Activated T-cell treated with anti-CD3 and anti-CD28 coated beads for 24 hours (primary cell): ENCODE measurements around the gene TAF11L8.
"Not testable (repeated sequence)": the region's sequence is repeated elsewhere in the genome, so short reads cannot be mapped to it uniquely, and the experiment has no call there.

ENCODE experiments used
- DNase-seq: peaks from one replicate; pipeline ENCODE4 v3.0.0-alpha.2; 2020; ENCODE audit warnings: low read depth

Gene TAF11L8

DNA sequence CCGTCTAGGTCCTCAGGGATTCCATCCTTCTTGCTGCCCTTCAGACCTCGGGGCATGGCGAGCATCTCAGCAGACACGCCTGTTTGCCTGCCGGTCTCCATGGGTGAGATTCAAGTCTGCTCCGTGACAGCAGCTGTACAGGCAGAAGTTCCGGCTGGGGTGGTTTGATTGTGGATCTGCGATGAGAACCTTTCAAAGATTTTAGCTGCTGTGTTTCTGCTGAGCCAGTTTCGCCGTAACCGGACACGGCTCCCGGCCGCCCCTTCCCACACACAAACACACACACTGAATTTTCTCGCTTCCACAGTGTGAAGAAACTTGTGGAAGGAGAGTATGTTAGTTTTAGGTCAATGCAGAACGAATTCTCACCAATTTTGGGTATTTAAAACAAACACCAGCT is at the start of gene TAF11L8:
Gene TAF11L8, minus strand, starts transcription at position 101 of the 400 bp plus-strand sequence.
- not testable (repeated sequence) for DNase-seq

DNA sequence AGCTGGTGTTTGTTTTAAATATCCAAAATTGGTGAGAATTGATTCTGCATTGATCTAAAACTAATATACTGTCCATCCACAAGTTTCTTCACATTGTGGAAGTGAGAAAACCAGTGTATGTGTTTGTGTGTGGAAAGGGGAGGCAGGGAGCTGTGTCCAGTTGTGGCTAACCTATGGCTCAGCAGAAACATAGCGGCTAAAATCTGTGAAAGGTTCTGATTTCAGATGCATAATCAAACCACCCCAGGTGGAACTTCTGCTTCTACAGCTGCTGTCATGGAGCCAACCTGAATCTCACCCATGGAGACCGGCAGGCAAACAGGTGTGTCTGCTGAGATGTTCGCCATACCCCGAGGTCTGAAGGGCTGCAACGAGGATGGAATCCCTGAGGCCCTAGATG is 43.4 kb upstream of the TAF11L8 start, which contains the start of gene TAF11L14:
Gene TAF11L14, plus strand, starts transcription at position 301 of the 400 bp plus-strand sequence.
- no peak for DNase-seq

DNA sequence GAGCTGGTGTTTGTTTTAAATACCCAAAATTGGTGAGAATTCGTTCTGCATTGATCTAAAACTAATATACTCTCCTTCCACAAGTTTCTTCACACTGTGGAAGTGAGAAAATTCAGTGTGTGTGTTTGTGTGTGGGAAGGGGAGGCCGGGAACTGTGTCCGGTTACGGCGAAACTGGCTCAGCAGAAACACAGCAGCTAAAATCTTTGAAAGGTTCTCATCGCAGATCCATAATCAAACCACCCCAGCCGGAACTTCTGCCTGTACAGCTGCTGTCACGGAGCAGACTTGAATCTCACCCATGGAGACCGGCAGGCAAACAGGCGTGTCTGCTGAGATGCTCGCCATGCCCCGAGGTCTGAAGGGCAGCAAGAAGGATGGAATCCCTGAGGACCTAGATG is 41.0 kb upstream of the TAF11L8 start, which contains the start of gene TAF11L13:
Gene TAF11L13, plus strand, starts transcription at position 301 of the 400 bp plus-strand sequence.
- DNase-seq = not testable (repeated sequence)

DNA sequence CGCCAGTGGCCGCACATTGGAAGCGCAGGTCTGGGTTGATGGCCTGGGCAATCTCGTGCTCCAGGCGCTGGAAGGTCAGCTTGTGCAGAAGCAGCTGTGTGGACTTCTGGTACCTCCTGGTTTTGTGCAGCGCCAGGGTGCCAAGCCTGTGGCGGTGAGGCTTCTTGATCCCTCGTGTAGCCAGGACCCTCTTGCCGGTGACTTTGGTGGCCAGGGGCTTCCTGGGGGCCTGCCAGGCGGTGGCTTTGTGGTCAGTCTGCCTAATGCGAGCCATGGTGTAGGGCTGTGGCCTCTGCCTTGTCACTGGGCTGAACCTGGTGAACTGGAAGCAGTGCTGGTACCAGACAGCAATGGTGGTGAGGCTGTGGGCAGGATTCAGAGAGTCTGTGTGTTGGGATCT is 34.9 kb upstream of the TAF11L8 start:
- DNase-seq = no peak

DNA sequence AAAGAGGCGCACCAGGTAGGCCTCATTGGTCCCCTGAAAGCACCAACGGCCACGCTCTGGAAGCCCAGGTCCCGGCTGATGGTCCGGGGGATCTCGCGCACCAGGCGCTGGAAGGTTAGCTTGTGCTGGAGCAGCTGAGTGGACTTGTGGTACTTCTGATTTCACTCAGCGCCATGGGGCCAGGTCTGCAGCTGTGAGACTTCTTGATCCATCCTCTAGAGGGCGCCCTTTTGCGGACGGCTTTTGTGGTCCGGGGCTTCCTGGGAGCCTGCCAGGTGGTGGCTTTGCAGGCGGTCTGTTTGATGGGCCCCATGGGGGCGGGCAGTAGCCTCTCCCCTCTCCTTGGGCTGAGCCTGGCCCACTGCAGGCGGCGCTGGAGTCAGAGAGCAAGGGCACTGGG is 29.9 kb upstream of the TAF11L8 start:
- DNase-seq = no peak

DNA sequence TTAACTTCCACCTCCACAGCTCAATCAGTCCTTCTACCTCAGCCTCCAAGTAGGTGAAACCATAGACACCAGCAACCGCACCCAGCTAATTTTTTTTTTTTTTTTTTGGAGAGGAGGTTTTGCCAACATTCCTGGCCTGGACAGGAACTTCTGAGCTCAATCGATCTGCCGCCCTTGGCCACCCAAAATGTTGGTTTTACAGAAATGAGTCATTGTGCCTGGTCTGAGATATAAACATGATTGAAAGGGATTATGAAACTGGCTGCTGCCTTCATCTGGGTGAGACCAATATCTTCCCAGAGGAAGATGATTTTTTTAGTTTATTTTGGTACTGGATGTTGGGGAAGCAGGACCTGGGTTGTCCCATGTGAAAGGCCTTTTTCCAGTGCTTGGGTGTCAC is 28.6 kb upstream of the TAF11L8 start:
- DNase-seq = no peak

DNA sequence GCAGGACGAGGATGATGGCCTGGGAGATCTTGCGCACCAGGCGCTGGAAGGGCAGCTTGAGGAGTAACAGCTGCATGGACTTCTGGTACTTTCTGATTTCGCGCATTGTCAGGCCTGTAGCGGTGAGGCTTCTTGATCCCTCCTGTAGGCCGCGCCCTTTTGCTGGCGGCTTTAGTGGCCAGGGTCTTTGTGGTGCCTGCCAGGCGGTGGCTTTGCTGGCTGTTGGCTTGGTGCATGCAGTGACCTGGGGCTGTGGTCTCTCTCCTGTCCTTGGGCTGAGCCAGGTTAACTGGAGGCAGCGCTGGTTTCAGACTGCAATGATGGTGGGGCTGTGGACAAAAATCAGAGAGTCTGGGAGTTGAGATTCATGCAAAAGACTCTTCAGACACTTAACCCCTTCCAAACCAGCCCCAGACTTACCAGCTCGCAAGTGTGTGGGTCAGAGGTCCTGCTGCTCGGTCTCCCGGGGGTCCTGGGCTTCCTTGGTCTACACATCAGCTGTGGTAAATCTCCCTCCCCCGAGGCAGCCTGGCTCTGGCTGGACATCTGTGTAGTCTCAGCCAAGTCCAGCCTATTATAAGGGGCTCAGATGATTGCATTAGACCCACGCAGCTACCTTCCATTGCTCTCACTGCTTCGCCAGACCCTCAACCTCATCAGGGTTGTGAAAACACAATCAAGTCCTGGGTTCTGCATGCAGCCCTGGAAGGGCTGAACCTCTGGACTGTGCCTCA is 24.3 kb upstream of the TAF11L8 start:
- no peak for DNase-seq

DNA sequence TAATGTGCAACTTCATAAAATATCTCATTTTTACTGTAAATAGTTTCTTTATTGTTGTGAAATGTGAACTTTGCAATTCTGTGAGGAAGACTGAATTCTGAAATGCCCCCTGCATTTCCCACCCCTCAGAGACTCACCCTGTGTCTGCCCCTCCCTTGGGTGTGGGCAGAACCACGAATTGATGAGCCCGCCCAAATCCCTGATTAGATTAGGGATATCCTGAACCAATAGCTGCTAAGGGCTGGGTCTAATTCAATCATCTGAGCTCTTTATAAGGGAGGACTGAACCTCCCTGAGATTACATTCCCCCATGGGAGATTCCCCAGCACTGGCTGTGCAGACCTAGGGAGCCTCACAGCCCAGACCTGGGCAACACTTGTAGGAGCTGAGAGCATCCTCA is 19.3 kb upstream of the TAF11L8 start, which contains the start of gene TAF11L12:
Gene TAF11L12, plus strand, starts transcription at position 301 of the 400 bp plus-strand sequence.
- DNase-seq = not testable (repeated sequence)

DNA sequence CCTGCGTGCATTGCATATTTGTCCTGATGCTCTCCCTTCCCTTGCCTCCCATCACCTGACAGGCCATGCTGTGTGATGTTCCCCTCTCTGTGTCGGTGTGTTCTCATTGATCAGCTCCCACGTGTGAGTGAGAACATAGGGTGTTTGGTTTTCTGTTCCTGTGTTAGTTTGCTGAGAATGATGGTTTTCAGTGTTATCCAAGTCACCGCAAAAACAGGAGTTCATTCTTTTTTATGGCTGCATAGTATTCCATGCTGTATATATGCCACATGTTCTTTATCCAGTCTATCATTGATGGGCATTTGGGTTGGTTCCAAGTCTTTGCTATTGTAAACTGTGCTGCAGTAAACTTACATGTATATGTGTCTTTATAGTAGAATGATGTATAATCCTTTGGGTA is 16.7 kb upstream of the TAF11L8 start:
- DNase-seq = not testable (repeated sequence)

DNA sequence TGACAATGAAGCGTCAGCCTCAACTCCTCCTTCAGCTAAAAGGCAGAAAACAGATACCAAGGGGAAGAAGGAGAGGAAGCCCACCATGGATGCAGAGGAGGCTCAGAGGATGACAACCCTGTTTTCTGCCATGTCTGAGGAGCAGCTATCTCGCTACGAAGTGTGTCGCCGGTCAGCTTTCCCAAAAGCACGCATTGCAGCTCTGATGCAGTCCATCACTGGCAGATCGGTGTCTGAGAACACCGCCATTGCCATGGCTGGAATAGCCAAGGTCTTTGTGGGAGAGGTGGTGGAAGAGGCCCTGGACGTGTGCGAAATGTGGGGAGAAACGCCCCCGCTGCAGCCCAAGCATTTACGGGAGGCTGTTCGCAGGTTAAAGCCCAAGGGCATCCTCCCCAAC is 14.2 kb upstream of the TAF11L8 start:
- no peak for DNase-seq

DNA sequence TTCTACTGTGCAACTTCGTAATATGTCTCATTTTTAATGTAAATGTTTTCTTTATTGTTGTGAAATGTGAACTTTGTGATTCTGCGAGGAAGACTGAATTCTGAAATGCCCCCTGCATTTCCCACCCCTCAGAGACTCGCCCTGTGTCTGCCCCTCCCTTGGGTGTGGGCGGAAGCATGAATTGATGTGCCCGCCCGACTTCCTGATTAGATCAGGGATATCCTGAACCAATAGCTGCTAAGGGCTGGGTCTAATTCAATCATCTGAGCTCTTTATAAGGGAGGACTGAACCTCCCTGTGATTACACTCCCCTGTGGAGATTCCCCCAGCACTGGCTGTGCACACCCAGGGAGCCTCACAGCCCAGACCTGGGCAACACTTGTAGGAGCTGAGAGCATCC is 13.1 kb upstream of the TAF11L8 start, which contains the start of gene TAF11L11:
Gene TAF11L11, plus strand, starts transcription at position 304 of the 400 bp plus-strand sequence.
- not testable (repeated sequence) for DNase-seq

DNA sequence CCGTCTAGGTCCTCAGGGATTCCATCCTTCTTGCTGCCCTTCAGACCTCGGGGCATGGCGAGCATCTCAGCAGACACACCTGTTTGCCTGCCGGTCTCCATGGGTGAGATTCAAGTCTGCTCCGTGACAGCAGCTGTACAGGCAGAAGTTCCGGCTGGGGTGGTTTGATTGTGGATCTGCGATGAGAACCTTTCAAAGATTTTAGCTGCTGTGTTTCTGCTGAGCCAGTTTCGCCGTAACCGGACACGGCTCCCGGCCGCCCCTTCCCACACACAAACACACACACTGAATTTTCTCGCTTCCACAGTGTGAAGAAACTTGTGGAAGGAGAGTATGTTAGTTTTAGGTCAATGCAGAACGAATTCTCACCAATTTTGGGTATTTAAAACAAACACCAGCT is 7.0 kb upstream of the TAF11L8 start, which contains the start of gene TAF11L10:
Gene TAF11L10, minus strand, starts transcription at position 101 of the 400 bp plus-strand sequence.
- not testable (repeated sequence) for DNase-seq

DNA sequence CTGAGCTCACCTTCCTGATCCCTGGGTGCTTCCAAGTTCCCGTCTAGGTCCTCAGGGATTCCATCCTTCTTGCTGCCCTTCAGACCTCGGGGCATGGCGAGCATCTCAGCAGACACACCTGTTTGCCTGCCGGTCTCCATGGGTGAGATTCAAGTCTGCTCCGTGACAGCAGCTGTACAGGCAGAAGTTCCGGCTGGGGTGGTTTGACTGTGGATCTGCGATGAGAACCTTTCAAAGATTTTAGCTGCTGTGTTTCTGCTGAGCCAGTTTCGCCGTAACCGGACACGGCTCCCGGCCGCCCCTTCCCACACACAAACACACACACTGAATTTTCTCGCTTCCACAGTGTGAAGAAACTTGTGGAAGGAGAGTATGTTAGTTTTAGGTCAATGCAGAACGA is 3.5 kb upstream of the TAF11L8 start, which contains the start of gene TAF11L9:
Gene TAF11L9, minus strand, starts transcription at position 140 of the 400 bp plus-strand sequence.
- not testable (repeated sequence) for DNase-seq

DNA sequence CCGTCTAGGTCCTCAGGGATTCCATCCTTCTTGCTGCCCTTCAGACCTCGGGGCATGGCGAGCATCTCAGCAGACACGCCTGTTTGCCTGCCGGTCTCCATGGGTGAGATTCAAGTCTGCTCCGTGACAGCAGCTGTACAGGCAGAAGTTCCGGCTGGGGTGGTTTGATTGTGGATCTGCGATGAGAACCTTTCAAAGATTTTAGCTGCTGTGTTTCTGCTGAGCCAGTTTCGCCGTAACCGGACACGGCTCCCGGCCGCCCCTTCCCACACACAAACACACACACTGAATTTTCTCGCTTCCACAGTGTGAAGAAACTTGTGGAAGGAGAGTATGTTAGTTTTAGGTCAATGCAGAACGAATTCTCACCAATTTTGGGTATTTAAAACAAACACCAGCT is 5.1 kb downstream of the TAF11L8 start, which contains the start of gene TAF11L7:
Gene TAF11L7, minus strand, starts transcription at position 101 of the 400 bp plus-strand sequence.
- not testable (repeated sequence) for DNase-seq
